HCT116 (cell line): ENCODE data around the gene RAB5IF. TPM values are rescaled to one million over a fixed set of nuclear protein-coding genes. Genes with fewer than 3 reads are reported as not detected.

ENCODE experiments used
- ATAC-seq: fragments of 200-7000 bp; cut with Tn5 transposase; 2 replicates; pipeline ENCODE4 v1.9.1; 2020; ENCODE audit warnings: mild to moderate bottlenecking, moderate library complexity
- BruUV-seq: library from RNA; stranded (reverse); fragments of 400-500 nt; replicated peaks from 2 replicates; lab custom pipeline; 2021; lab: Mats Ljungman, UMichigan
- CTCF ChIA-PET: fragments of 300-600 bp; sonication (Branson Sonifier 250); formaldehyde crosslinking; loops from one replicate; lab custom pipeline; 2021; ENCODE audit warnings: antibody characterized with exemption; lab: Charles Lee
- POLR2A ChIA-PET: fragments of 300-600, 350-600 bp; sonication (Branson Sonifier 250); formaldehyde crosslinking; loops from one replicate; lab custom pipeline; 2021; ENCODE audit warnings: antibody characterized with exemption; lab: Charles Lee
- RAD21 ChIA-PET, 2 experiments: fragments of 300-600 bp; sonication (Branson Sonifier 250); formaldehyde crosslinking; loops; one replicate each; lab custom pipeline; 2023; ENCODE audit warnings: low total read pairs in 2 of 2; ENCODE audit not compliant: uncharacterized antibody in 2 of 2, unreplicated experiment in 2 of 2, low non-redundant PET in 1 of 2; lab: Charles Lee
- DNase-seq: peaks from one replicate; pipeline ENCODE4 v3.0.0-alpha.2; 2010; ENCODE audit warnings: low read depth, low spot score
- H2AFZ ChIP-seq: fragments of 200-600 bp; shearing (Covaris generic), sonication (generic); 2 replicates; pipeline ENCODE4 v1.6.1; 2017; ENCODE audit warnings: low read depth, mixed run types, mixed read lengths, antibody characterized with exemption, low read length; ENCODE audit not compliant: poor library complexity, severe bottlenecking
- H3K27ac ChIP-seq: 2 replicates; pipeline ENCODE4 v1.5.1; 2012; ENCODE audit warnings: low read depth, low read length
- H3K27me3 ChIP-seq: fragments of 200-600 bp; sonication (generic); 2 replicates; pipeline ENCODE4 v1.6.1; 2016; ENCODE audit warnings: mixed run types, low read length, mixed read lengths; ENCODE audit not compliant: insufficient read depth
- H3K36me3 ChIP-seq, 2 experiments: fragments of 200-500 bp in 1 of 2; fragments of 200-600 bp in 1 of 2; sonication (Bioruptor generic) in 1 of 2; sonication (generic) in 1 of 2; 2 replicates each; pipeline versions ENCODE4 v1.5.1 to v1.6.1; 2014 to 2016; ENCODE audit warnings: low read length in 2 of 2, inconsistent platforms in 1 of 2, mixed read lengths in 1 of 2, mixed run types in 1 of 2; ENCODE audit not compliant: insufficient read depth in 2 of 2, control insufficient read depth in 1 of 2
- H3K4me1 ChIP-seq, 2 experiments: fragments of 200-600 bp in 1 of 2; sonication (generic) in 1 of 2; 2 replicates each; pipeline versions ENCODE4 v1.5.1 to v1.6.1; 2012 to 2017; ENCODE audit warnings: low read length in 2 of 2, inconsistent platforms in 1 of 2, mild to moderate bottlenecking in 1 of 2, mixed read lengths in 1 of 2, mixed run types in 1 of 2, moderate library complexity in 1 of 2; ENCODE audit not compliant: insufficient read depth in 2 of 2, control insufficient read depth in 1 of 2
- H3K4me2 ChIP-seq: fragments of 200-600 bp; sonication (generic); 2 replicates; pipeline ENCODE4 v1.6.1; 2017; ENCODE audit warnings: mixed run types, low read length, mixed read lengths
- H3K4me3 ChIP-seq, 2 experiments: fragments of 200-600 bp in 1 of 2; sonication (generic) in 1 of 2; replicated peaks in 1 of 2; 2 replicates each; pipeline ENCODE4 v1.5.1; 2011 to 2016; ENCODE audit warnings: low read length in 2 of 2, control low read depth in 1 of 2, low read depth in 1 of 2, mild to moderate bottlenecking in 1 of 2, mixed read lengths in 1 of 2, mixed run types in 1 of 2
- H3K79me2 ChIP-seq: fragments of 200-600 bp; sonication (generic); 2 replicates; pipeline ENCODE4 v1.6.1; 2017; ENCODE audit warnings: mild to moderate bottlenecking, mixed run types, low read length, moderate library complexity, mixed read lengths; ENCODE audit not compliant: insufficient read depth
- H3K9ac ChIP-seq: fragments of 200-600 bp; sonication (generic); 2 replicates; pipeline ENCODE4 v1.6.1; 2016; ENCODE audit warnings: low read length, mixed read lengths
- H3K9me2 ChIP-seq: fragments of 200-600 bp; sonication (generic), shearing (Covaris generic); 2 replicates; pipeline ENCODE4 v1.6.1; 2017; ENCODE audit warnings: mixed run types, mild to moderate bottlenecking, moderate library complexity; ENCODE audit not compliant: insufficient read depth
- H3K9me3 ChIP-seq, 2 experiments: fragments of 200-500 bp in 1 of 2; fragments of 200-600 bp in 1 of 2; sonication (Bioruptor generic) in 1 of 2; sonication (generic) in 1 of 2; 2 replicates each; pipeline ENCODE4 v1.6.1; 2014 to 2017; ENCODE audit warnings: low read length in 2 of 2, mixed read lengths in 2 of 2, inconsistent platforms in 1 of 2, low read depth in 1 of 2, mild to moderate bottlenecking in 1 of 2, mixed run types in 1 of 2, moderate library complexity in 1 of 2; ENCODE audit not compliant: control insufficient read depth in 1 of 2, insufficient read depth in 1 of 2
- H4K20me1 ChIP-seq: fragments of 200-600 bp; sonication (generic), shearing (Covaris generic); 2 replicates; pipeline ENCODE4 v1.6.1; 2017; ENCODE audit warnings: mixed run types, mild to moderate bottlenecking, moderate library complexity; ENCODE audit not compliant: insufficient read depth
- FOSL1 ChIP-seq: IDR thresholded peaks from 2 replicates; pipeline ENCODE4 v1.6.1; 2012; ENCODE audit warnings: low read depth
- POLR2A ChIP-seq: IDR thresholded peaks from 2 replicates; pipeline ENCODE4 v1.7.0; 2011; ENCODE audit warnings: borderline replicate concordance; ENCODE audit not compliant: insufficient read depth, insufficient read length; ENCODE audit errors: extremely low read depth
- POLR2AphosphoS5 ChIP-seq: IDR thresholded peaks from 2 replicates; pipeline ENCODE4 v1.6.1; 2011; ENCODE audit warnings: mild to moderate bottlenecking, low read depth, low read length, moderate library complexity
- YY1 ChIP-seq: IDR thresholded peaks from 2 replicates; pipeline ENCODE4 v1.6.1; 2011; ENCODE audit warnings: low read length, low read depth, moderate library complexity, mild to moderate bottlenecking; ENCODE audit not compliant: insufficient replicate concordance; ENCODE audit errors: extremely low read depth
- ZFX ChIP-seq: fragments of 450-650 bp; IDR thresholded peaks from 2 replicates; pipeline ENCODE4 v1.6.1; 2017
- intact Hi-C: fragments of 100-400 bp; cut with micrococcal nuclease; formaldehyde crosslinking; loops from 2 replicates; pipeline ENCODE4 v1.10.0; 2022
- total RNA-seq: library from RNA; stranded (reverse); gene quantifications from one replicate; pipeline ENCODE4 v1.2.1, GENCODE V29; 2021; ENCODE audit not compliant: unreplicated experiment
- TF ChIP-seq, protein P1 (sequence below): IDR thresholded peaks from 2 replicates; pipeline ENCODE4 v1.6.1; 2012

RAB5IF gene
- total RNA-seq, 1 experiment from 2014 or later: 82.9 TPM

DNA sequence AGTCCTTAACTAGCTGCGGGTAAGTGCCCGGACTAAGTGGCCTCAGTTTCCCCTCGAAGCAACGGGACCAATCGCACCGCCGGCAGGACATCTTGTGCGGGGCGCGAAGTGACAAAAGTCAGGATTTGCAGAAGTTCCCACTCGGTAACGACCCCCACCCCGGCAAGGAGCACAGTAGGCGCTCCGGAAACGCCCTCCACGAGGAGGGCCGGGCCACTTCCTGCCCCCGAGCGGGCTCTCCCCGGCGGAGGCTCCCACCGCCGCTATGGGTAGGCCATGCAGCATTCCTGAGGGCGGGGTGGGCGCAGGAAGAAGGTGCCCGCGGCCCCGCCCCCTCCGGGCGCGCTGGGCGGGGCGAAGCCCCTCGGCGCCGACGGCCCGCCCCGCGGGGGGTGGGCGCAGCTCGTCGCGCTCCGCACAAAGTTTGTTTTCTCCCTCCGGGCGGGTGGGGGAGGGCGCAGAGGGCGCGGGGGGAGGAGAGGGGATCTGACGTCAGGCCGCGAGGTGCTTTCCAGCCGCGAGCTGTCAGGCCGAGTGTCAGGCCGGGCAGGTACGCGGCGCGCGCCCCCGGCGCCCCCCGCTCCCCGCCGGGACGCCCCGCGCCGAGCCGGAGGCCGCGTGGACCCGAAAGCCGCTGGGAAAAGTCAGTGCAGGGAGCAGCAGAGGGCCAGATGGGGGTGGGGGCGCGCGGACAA is 32.3 kb upstream of the RAB5IF start, which contains the start of gene TGIF2:
Gene TGIF2, plus strand, starts transcription at position 495 of the 695 bp plus-strand sequence. CDS start 5,178 bp downstream, outside the sequence.
- peak within 1 kb of the TSS; percentile 68 for H3K27ac ChIP-seq
- H3K36me3 ChIP-seq: no peaks in the 10 kb centered on the region
- H3K9me3 ChIP-seq: no peaks in the 10 kb centered on the region
- H3K4me1 ChIP-seq: peaks cover 21 to 36% of the 10 kb centered on the region in 2 experiments
- intact Hi-C loops: no loop called here
- H3K4me2 ChIP-seq: peak within 1 kb of the TSS; percentile 100
- RAD21 ChIA-PET: interaction anchor here in 1 of 2 experiments (0.6 kb wide), 2 partner anchors 13 to 15 kb away, joined by 4 to 5 read pairs; no protein-coding TSS in a partner anchor
- H3K79me2 ChIP-seq: peaks cover 16% of the 10 kb centered on the region
- CTCF ChIA-PET: interaction anchor here (0.7 to 1.1 kb wide), 2 partner anchors 32 to 349 kb away, joined by 4 to 6 read pairs; partner anchors contain the start of gene RAB5IF
- H3K4me3 ChIP-seq: peak within 1 kb of the TSS; percentile 72 to 79
- H3K9ac ChIP-seq: peak within 1 kb of the TSS; percentile 82
- peak within 1 kb of the TSS; percentile 71 for H2AFZ ChIP-seq
- DNase-seq: peak; percentile 34
- TF ChIP-seq, protein P1, sequence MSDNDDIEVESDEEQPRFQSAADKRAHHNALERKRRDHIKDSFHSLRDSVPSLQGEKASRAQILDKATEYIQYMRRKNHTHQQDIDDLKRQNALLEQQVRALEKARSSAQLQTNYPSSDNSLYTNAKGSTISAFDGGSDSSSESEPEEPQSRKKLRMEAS: peak; percentile 30; the same call in 1 of the 2 replicates
- peak; percentile 36; the same call in 1 of the 2 replicates for TF ChIP-seq ZFX
- no peak for TF ChIP-seq POLR2A
- peak; percentile 35; the same call in 1 of the 2 replicates for TF ChIP-seq POLR2AphosphoS5
- BruUV-seq: no TSS peak
- ATAC-seq: peak; percentile 78
- H3K27me3 ChIP-seq: no peaks in the 10 kb centered on the region
- no peaks in the 10 kb centered on the region for H4K20me1 ChIP-seq
- POLR2A ChIA-PET: interaction anchor here (0.7 to 1.2 kb wide), 2 partner anchors 31 to 32 kb away, joined by 3 read pairs; no protein-coding TSS in a partner anchor
- H3K9me2 ChIP-seq: no peaks in the 10 kb centered on the region

DNA sequence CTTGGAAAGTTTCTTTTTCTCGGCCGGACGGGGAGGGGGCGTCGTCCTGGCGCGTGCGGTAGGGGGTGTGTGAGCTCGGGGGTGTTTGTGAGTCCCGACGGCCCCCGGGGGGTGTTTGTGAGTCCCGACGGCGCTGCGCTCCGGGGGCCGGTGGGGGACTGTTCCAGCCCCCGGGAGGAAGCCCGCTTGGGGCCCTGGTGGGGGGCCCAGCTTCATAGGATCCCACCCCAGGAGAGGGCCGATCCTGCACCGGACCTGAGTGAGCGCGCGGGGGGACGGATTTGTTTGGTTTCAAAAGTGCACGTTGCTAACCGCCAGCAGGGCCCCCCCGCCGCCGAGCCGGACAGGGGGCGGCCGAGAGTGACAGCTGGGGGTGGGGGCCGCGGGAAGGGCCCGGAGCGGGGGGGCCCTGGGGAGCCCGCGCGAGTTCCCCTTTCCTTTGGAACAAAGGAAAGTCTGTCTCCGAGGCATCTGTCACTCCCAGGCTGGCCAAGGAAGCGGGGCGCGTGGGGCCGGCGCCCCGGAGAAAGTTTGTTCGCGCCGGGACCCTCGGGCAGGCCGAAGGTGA is 31.7 kb upstream of the RAB5IF start:
- no peaks in the 10 kb centered on the region for H3K9me3 ChIP-seq
- POLR2A ChIA-PET: interaction anchor here (1.2 kb wide), 1 partner anchor 30 kb away, joined by 3 read pairs; no protein-coding TSS in a partner anchor
- H3K4me3 ChIP-seq: peak overlapping the region; percentile 72 to 79
- H3K9me2 ChIP-seq: no peaks in the 10 kb centered on the region
- CTCF ChIA-PET: interaction anchor here (0.7 to 1.1 kb wide), 2 partner anchors 11 to 32 kb away, joined by 3 to 6 read pairs; partner anchors contain the start of gene RAB5IF
- no peak for DNase-seq
- ATAC-seq: peak; percentile 4
- intact Hi-C loops: no loop called here
- H2AFZ ChIP-seq: no peak overlapping the region
- H4K20me1 ChIP-seq: no peaks in the 10 kb centered on the region
- no peaks in the 10 kb centered on the region for H3K36me3 ChIP-seq
- peak overlapping the region; percentile 60; the same call in 1 of the 2 replicates for H3K27ac ChIP-seq
- BruUV-seq: no TSS peak
- H3K27me3 ChIP-seq: no peaks in the 10 kb centered on the region
- no peak for TF ChIP-seq FOSL1
- TF ChIP-seq ZFX: no peak
- no peak for TF ChIP-seq YY1
- no peak for TF ChIP-seq POLR2AphosphoS5
- H3K9ac ChIP-seq: peak overlapping the region; percentile 82
- peak overlapping the region; percentile 100 for H3K4me2 ChIP-seq
- H3K79me2 ChIP-seq: peaks cover 16% of the 10 kb centered on the region
- RAD21 ChIA-PET: no interaction called here
- H3K4me1 ChIP-seq: peaks cover 21 to 36% of the 10 kb centered on the region in 2 experiments
